Peyer's patch (tissue), 4 donors: ENCODE data around the gene FAM98B. TPM values are rescaled to one million over a fixed set of nuclear protein-coding genes. Genes with fewer than 3 reads are reported as not detected.

ENCODE experiments used
- DNase-seq, 3 donors: peaks; one replicate each; pipeline ENCODE4 v3.0.0-alpha.2; 2017 to 2019
- H3K27ac ChIP-seq, 4 donors: fragments of 200-600 bp; sonication (generic); one replicate each; pipeline ENCODE4 v1.5.1; 2016 to 2019
- H3K27me3 ChIP-seq, 2 donors: fragments of 200-600 bp; sonication (generic); one replicate each; pipeline ENCODE4 v1.5.1; 2019
- H3K36me3 ChIP-seq, 3 donors: fragments of 200-600 bp; sonication (generic); one replicate each; pipeline ENCODE4 v1.5.1; 2016 to 2019
- H3K4me1 ChIP-seq, 4 donors: fragments of 200-600 bp; sonication (generic); one replicate each; pipeline ENCODE4 v1.5.1; 2016 to 2019
- H3K4me3 ChIP-seq, 4 donors: fragments of 200-600 bp; sonication (generic); 1 replicate in 3 of 4; 2 replicates in 1 of 4; pipeline ENCODE4 v1.5.1; 2016 to 2019; ENCODE audit warnings: mild to moderate bottlenecking in 1 of 4
- H3K9me3 ChIP-seq, 4 donors: fragments of 200-600 bp; sonication (generic); one replicate each; pipeline ENCODE4 v1.5.1; 2016 to 2019; ENCODE audit warnings: mild to moderate bottlenecking in 1 of 4
- CTCF ChIP-seq, 6 experiments: fragments of 450-650 bp in 4 of 6; fragments of 200-600 bp in 2 of 6; sonication (generic) in 1 of 6; IDR thresholded peaks; one replicate each; pipeline ENCODE4 v1.5.1; 2017 to 2019; ENCODE audit warnings: antibody characterized with exemption in 6 of 6, mild to moderate bottlenecking in 3 of 6, moderate library complexity in 1 of 6
- POLR2A ChIP-seq, 2 donors: fragments of 450-650 bp; IDR thresholded peaks; one replicate each; pipeline ENCODE4 v1.5.1; 2017; ENCODE audit warnings: antibody characterized with exemption in 2 of 2, mild to moderate bottlenecking in 2 of 2, moderate library complexity in 2 of 2
- total RNA-seq, 4 donors: library from RNA; depleted of rRNA; stranded (reverse); fragments of >200 nt; gene quantifications; one replicate each; pipeline ENCODE4 v1.1.0, GENCODE V29; 2016

The FAM98B gene
- total RNA-seq, 4 donors from 2014 or later: 7.7 to 10.5 (median 9.2) TPM

GRCh38 chr15:38524156-38524555, 70.2 kb downstream of the FAM98B start:
- Histone ChIP-seq H3K27me3 (no peaks in the 10 kb centered on the region), H3K27ac (no peak overlapping the region), H3K4me3 (no peak overlapping the region), H3K36me3 (no peaks in the 10 kb centered on the region), H3K4me1 (no peaks in the 10 kb centered on the region), H3K9me3 (no peaks in the 10 kb centered on the region)
- no peak for TF ChIP-seq POLR2A (IDR thresholded peaks at IDR 0.05)
- TF ChIP-seq CTCF (IDR thresholded peaks at IDR 0.05): no peak
- no peak for DNase-seq

GRCh38 chr15:38525489-38525888, 71.6 kb downstream of the FAM98B start:
- TF ChIP-seq CTCF (IDR thresholded peaks at IDR 0.05) (no peak), POLR2A (IDR thresholded peaks at IDR 0.05) (no peak)
- no peak overlapping the region for H3K4me3 ChIP-seq
- no peaks in the 10 kb centered on the region for H3K9me3 ChIP-seq
- H3K4me1 ChIP-seq: no peaks in the 10 kb centered on the region
- no peaks in the 10 kb centered on the region for H3K27me3 ChIP-seq
- DNase-seq: no peak
- no peaks in the 10 kb centered on the region for H3K36me3 ChIP-seq
- H3K27ac ChIP-seq: no peak overlapping the region

GRCh38 chr15:38526158-38526557, 72.2 kb downstream of the FAM98B start:
- TF ChIP-seq CTCF (IDR thresholded peaks at IDR 0.05) (no peak), POLR2A (IDR thresholded peaks at IDR 0.05) (no peak)
- Histone ChIP-seq H3K4me3 (no peak overlapping the region), H3K4me1 (no peaks in the 10 kb centered on the region), H3K27me3 (no peaks in the 10 kb centered on the region), H3K27ac (no peak overlapping the region), H3K9me3 (no peaks in the 10 kb centered on the region), H3K36me3 (no peaks in the 10 kb centered on the region)
- no peak for DNase-seq

GRCh38 chr15:38528294-38528693, 74.4 kb downstream of the FAM98B start:
- TF ChIP-seq POLR2A (IDR thresholded peaks at IDR 0.05) (no peak), CTCF (IDR thresholded peaks at IDR 0.05) (no peak)
- H3K27ac ChIP-seq: no peak overlapping the region
- no peaks in the 10 kb centered on the region for H3K9me3 ChIP-seq
- no peak for DNase-seq
- H3K4me1 ChIP-seq: no peaks in the 10 kb centered on the region
- no peak overlapping the region for H3K4me3 ChIP-seq
- no peaks in the 10 kb centered on the region for H3K36me3 ChIP-seq
- H3K27me3 ChIP-seq: no peaks in the 10 kb centered on the region

- Histone ChIP-seq H3K27ac (no peak overlapping the region), H3K36me3 (no peaks in the 10 kb centered on the region)
- no peak for TF ChIP-seq CTCF (IDR thresholded peaks at IDR 0.05)
- no peak for TF ChIP-seq POLR2A (IDR thresholded peaks at IDR 0.05)
Observed at GRCh38 chr15:38530113-38530512, 76.2 kb downstream of the FAM98B start.

GRCh38 chr15:38531509-38531908, 77.6 kb downstream of the FAM98B start:
- H3K36me3 ChIP-seq: no peaks in the 10 kb centered on the region
- H3K9me3 ChIP-seq: no peaks in the 10 kb centered on the region
- no peak overlapping the region for H3K4me3 ChIP-seq
- H3K4me1 ChIP-seq: no peaks in the 10 kb centered on the region
- no peaks in the 10 kb centered on the region for H3K27me3 ChIP-seq
- no peak for DNase-seq
- H3K27ac ChIP-seq: no peak overlapping the region
- no peak for TF ChIP-seq POLR2A (IDR thresholded peaks at IDR 0.05)
- no peak for TF ChIP-seq CTCF (IDR thresholded peaks at IDR 0.05)

More at GRCh38 chr15:38530113-38530512, 76.2 kb downstream of the FAM98B start:
- Histone ChIP-seq H3K27me3 (no peaks in the 10 kb centered on the region), H3K9me3 (no peaks in the 10 kb centered on the region), H3K4me3 (no peak overlapping the region), H3K4me1 (no peaks in the 10 kb centered on the region)
- DNase-seq: no peak
